IMR-90 (cell line): Measurements from ENCODE around the gene LRP3. TPM values are rescaled to one million over a fixed set of nuclear protein-coding genes. Genes with fewer than 3 reads are reported as not detected.

Experiments used
- ATAC-seq: fragments of 200-7000 bp; cut with Tn5 transposase; 2 replicates; pipeline ENCODE4 v1.9.1; 2020; ENCODE audit warnings: low read depth, mild to moderate bottlenecking, moderate library complexity
- BruUV-seq: library from RNA; stranded (reverse); fragments of 400-500 nt; replicated peaks from 2 replicates; lab custom pipeline; 2021; lab: Mats Ljungman, UMichigan
- CTCF ChIA-PET: fragments of 300-600 bp; formaldehyde crosslinking; extraction: SDS; loops from one replicate; lab custom pipeline; 2021; ENCODE audit warnings: antibody characterized with exemption; lab: Yijun Ruan, JAX
- POLR2A ChIA-PET: fragments of 300-600 bp; sonication (Branson Sonifier 250); formaldehyde crosslinking; loops from one replicate; lab custom pipeline; 2022; ENCODE audit warnings: antibody characterized with exemption; ENCODE audit not compliant: unreplicated experiment; lab: Charles Lee
- DNase-seq: peaks from one replicate; pipeline ENCODE4 v3.0.0; 2013
- H2AFZ ChIP-seq: replicated peaks from 2 replicates; pipeline ENCODE3; 2013; ENCODE audit warnings: low read length, mild to moderate bottlenecking; ENCODE audit not compliant: poor library complexity
- H2AK5ac ChIP-seq: 2 replicates; pipeline ENCODE4 v1.6.1; 2013; ENCODE audit warnings: low read depth, low read length, inconsistent platforms
- H2AK9ac ChIP-seq: replicated peaks from 2 replicates; pipeline ENCODE3; 2013; ENCODE audit warnings: mild to moderate bottlenecking, low read depth, low read length, moderate library complexity; ENCODE audit not compliant: poor library complexity
- H2BK120ac ChIP-seq: 2 replicates; pipeline ENCODE4 v1.6.1; 2013; ENCODE audit warnings: low read depth, low read length, inconsistent platforms
- H2BK15ac ChIP-seq: 3 replicates; pipeline ENCODE4 v1.6.1; 2013; ENCODE audit warnings: low read depth, low read length, inconsistent platforms
- H2BK20ac ChIP-seq: 2 replicates; pipeline ENCODE4 v1.6.1; 2013; ENCODE audit warnings: low read depth, mild to moderate bottlenecking, inconsistent platforms, low read length, moderate library complexity
- H2BK5ac ChIP-seq: 2 replicates; pipeline ENCODE4 v1.6.1; 2013; ENCODE audit warnings: mild to moderate bottlenecking, low read depth, low read length, inconsistent platforms; ENCODE audit not compliant: poor library complexity, severe bottlenecking
- H3K14ac ChIP-seq: replicated peaks from 2 replicates; pipeline ENCODE4 v1.6.1; 2013; ENCODE audit warnings: low read depth, low read length, inconsistent platforms
- H3K18ac ChIP-seq: 2 replicates; pipeline ENCODE4 v1.6.1; 2013; ENCODE audit warnings: low read depth, low read length, control low read depth
- H3K23ac ChIP-seq: 2 replicates; pipeline ENCODE4 v1.6.1; 2013; ENCODE audit warnings: low read depth, low read length, inconsistent platforms
- H3K27ac ChIP-seq: 2 replicates; pipeline ENCODE4 v1.5.1; 2013; ENCODE audit warnings: mild to moderate bottlenecking, control low read depth, low read length; ENCODE audit not compliant: insufficient read depth
- H3K27me3 ChIP-seq: 2 replicates; pipeline ENCODE4 v1.6.1; 2013; ENCODE audit warnings: low read length; ENCODE audit not compliant: control insufficient read depth, insufficient read depth
- H3K36me3 ChIP-seq: 2 replicates; pipeline ENCODE4 v1.6.1; 2013; ENCODE audit warnings: low read length, mixed read lengths; ENCODE audit not compliant: control insufficient read depth, insufficient read depth
- H3K4ac ChIP-seq: 2 replicates; pipeline ENCODE4 v1.6.1; 2013; ENCODE audit warnings: low read depth, low read length, inconsistent platforms
- H3K4me1 ChIP-seq: 2 replicates; pipeline ENCODE4 v1.6.1; 2013; ENCODE audit warnings: low read length, mixed read lengths; ENCODE audit not compliant: control insufficient read depth, insufficient read depth
- H3K4me2 ChIP-seq: 2 replicates; pipeline ENCODE4 v1.6.1; 2013; ENCODE audit warnings: low read depth, mild to moderate bottlenecking, control low read depth, low read length, moderate library complexity
- H3K4me3 ChIP-seq: 2 replicates; pipeline ENCODE4 v1.5.1; 2013; ENCODE audit warnings: low read depth, mild to moderate bottlenecking, control low read depth, low read length, moderate library complexity; ENCODE audit not compliant: insufficient read depth
- H3K56ac ChIP-seq: 2 replicates; pipeline ENCODE4 v1.6.1; 2013; ENCODE audit warnings: low read length, inconsistent platforms; ENCODE audit not compliant: insufficient read depth; ENCODE audit errors: extremely low read depth
- H3K79me1 ChIP-seq, 2 experiments: 2 replicates each; pipeline ENCODE4 v1.6.1; 2013; ENCODE audit warnings: low read length in 2 of 2, inconsistent platforms in 1 of 2, low read depth in 1 of 2
- H3K9ac ChIP-seq: 2 replicates; pipeline ENCODE4 v1.6.1; 2013; ENCODE audit warnings: low read depth, low read length, control low read depth
- H3K9me1 ChIP-seq: 2 replicates; pipeline ENCODE4 v1.6.1; 2013; ENCODE audit warnings: low read length, inconsistent platforms; ENCODE audit not compliant: insufficient read depth
- H3K9me3 ChIP-seq: 2 replicates; pipeline ENCODE4 v1.6.1; 2013; ENCODE audit warnings: low read length; ENCODE audit not compliant: control insufficient read depth, insufficient read depth
- H4K20me1 ChIP-seq: 2 replicates; pipeline ENCODE4 v1.6.1; 2013; ENCODE audit warnings: low read length, inconsistent platforms; ENCODE audit not compliant: insufficient read depth
- H4K5ac ChIP-seq: 2 replicates; pipeline ENCODE4 v1.6.1; 2013; ENCODE audit warnings: mild to moderate bottlenecking, low read depth, low read length, control low read depth
- H4K8ac ChIP-seq, 2 experiments: 2 replicates each; pipeline ENCODE4 v1.6.1; 2013; ENCODE audit warnings: low read depth in 2 of 2, low read length in 2 of 2, control low read depth in 1 of 2, inconsistent platforms in 1 of 2
- H4K91ac ChIP-seq: 2 replicates; pipeline ENCODE4 v1.6.1; 2013; ENCODE audit warnings: low read depth, low read length, inconsistent platforms; ENCODE audit not compliant: insufficient read depth
- CTCF ChIP-seq: conservative IDR thresholded peaks from 2 replicates; pipeline ENCODE4 v1.5.1; 2012; ENCODE audit warnings: mild to moderate bottlenecking, low read depth, low read length, improper control_type of control experiment
- MAFK ChIP-seq: IDR thresholded peaks from 2 replicates; pipeline ENCODE4 v1.6.1; 2012; ENCODE audit warnings: low read depth, low read length, improper control_type of control experiment
- MAZ ChIP-seq: IDR thresholded peaks from 2 replicates; pipeline ENCODE4 v1.6.1; 2012; ENCODE audit warnings: low read depth, mild to moderate bottlenecking, low read length, improper control_type of control experiment, moderate library complexity, borderline replicate concordance
- WGBS, 2 experiments: methylation state at CpG; one replicate each; pipeline versions ENCODE4 v1.1.5 to v1.1.7; 2013; ENCODE audit warnings: missing lambda C conversion rate in 2 of 2; ENCODE audit not compliant: insufficient read length in 1 of 2; ENCODE audit errors: extremely low coverage in 2 of 2; 5-methylcytosine and 5-hydroxymethylcytosine counted together
- dilution Hi-C: fragments of 300-500 bp; cut with HindIII; formaldehyde crosslinking; loops from one replicate; pipeline ENCODE4 v1.14.3; 2018; ENCODE audit warnings: low sequenced_read_pairs; ENCODE audit not compliant: unreplicated experiment
- in situ Hi-C: fragments of 300-500 bp; cut with MboI; formaldehyde crosslinking; loops from 3 replicates; pipeline ENCODE4 v1.14.3; 2019; ENCODE audit warnings: low sequenced_read_pairs, inconsistent platforms, mixed read lengths
- intact Hi-C: fragments of 100-400 bp; cut with micrococcal nuclease; formaldehyde crosslinking; loops from 2 replicates; pipeline ENCODE4 v1.10.0; 2022
- polyA plus RNA-seq, 3 experiments: library from polyadenylated mRNA; depleted of rRNA; stranded (reverse); fragments of >200 nt; gene quantifications; 2 replicates each; pipeline ENCODE4 v1.2.3, GENCODE V29; 2012; ENCODE audit warnings: low replicate concordance in 1 of 3
- total RNA-seq: library from RNA; depleted of rRNA; stranded (reverse); fragments of >200 nt; gene quantifications from 2 replicates; pipeline ENCODE4 v1.2.3, GENCODE V29; 2012

Gene LRP3
- total and polyA plus RNA-seq, 2 of the 4 experiments (the other 2 are of a cell fraction): 8.4 to 20.2 TPM

GRCh38 chr19:33186431-33187182, 7.5 kb upstream of the LRP3 start (continued):
- TF ChIP-seq MAZ: no peak

DNA sequence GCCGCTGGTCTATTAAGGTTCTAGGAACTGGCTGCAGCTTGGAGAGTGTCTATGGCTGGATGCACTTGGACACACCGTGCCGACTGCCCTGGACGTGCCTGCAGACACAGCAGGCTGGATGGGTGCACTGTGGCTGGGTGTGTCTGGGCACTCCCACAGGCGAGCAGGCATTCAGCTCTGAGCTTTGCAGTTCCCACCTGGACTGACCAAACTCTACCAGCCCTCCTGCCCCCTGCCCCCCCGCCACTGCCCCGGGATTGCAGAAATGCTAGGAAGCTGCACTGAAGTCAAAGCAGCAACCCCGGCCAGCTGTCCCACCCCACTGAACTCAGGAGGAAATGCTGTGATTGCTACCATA, 7.0 kb upstream of the LRP3 start:
- ATAC-seq (no peak), DNase-seq (no peak)
- Histone ChIP-seq H3K9me1 (no peaks in the 10 kb centered on the region), H4K5ac (no peak overlapping the region), H3K4me1 (no peaks in the 10 kb centered on the region), H4K8ac (no peak overlapping the region), H3K4ac (no peak overlapping the region), H4K20me1 (no peaks in the 10 kb centered on the region), H2BK120ac (no peak overlapping the region), H3K27ac (no peak overlapping the region), H3K14ac (no peak overlapping the region), H3K9ac (no peak overlapping the region), H3K4me3 (no peak overlapping the region), H3K56ac (no peak overlapping the region), H2AK5ac (no peak overlapping the region), H2BK20ac (no peak overlapping the region), H3K4me2 (no peak overlapping the region), H3K36me3 (no peaks in the 10 kb centered on the region), H2BK15ac (no peak overlapping the region), H2AFZ (no peak overlapping the region), H3K27me3 (peaks cover 5% of the 10 kb centered on the region; the same call in 1 of the 2 replicates), H3K79me1 (no peaks in the 10 kb centered on the region), H3K23ac (no peak overlapping the region), H3K18ac (no peak overlapping the region), H2BK5ac (no peak overlapping the region), H4K91ac (no peak overlapping the region), H3K9me3 (no peaks in the 10 kb centered on the region), H2AK9ac (no peak overlapping the region)
- ChIA-PET POLR2A (interaction anchor here (0.6 kb wide), 1 partner anchor 9 kb away, joined by 11 read pairs; no protein-coding TSS in a partner anchor), CTCF (interaction anchor here (1.3 kb wide), 1 partner anchor 10 kb away, joined by 8 read pairs; no protein-coding TSS in a partner anchor)
- dilution Hi-C loops (no loop called here), intact Hi-C loops (no loop called here), in situ Hi-C loops (loop anchor here (10.0 kb wide), 1 partner anchor 52 kb away; the partner anchor contains the start of gene WDR88)
- BruUV-seq: no TSS peak
- TF ChIP-seq CTCF (no peak), MAZ (no peak), MAFK (no peak)
- WGBS, 2 experiments: no CpG with 5 or more reads among the region's 8 CpGs
